HG03280 (cell line): ENCODE results near the gene RALGAPB.
"Not testable (repeated sequence)": the region's sequence is repeated elsewhere in the genome, so short reads cannot be mapped to it uniquely, and the experiment has no call there.

Source experiments
- ATAC-seq: cut with Tn5 transposase; IDR thresholded peaks from one replicate; pipeline ENCODE4 v1.9.1; 2021; ENCODE audit warnings: mild to moderate bottlenecking, moderate library complexity; ENCODE audit not compliant: unreplicated experiment

RALGAPB gene

DNA sequence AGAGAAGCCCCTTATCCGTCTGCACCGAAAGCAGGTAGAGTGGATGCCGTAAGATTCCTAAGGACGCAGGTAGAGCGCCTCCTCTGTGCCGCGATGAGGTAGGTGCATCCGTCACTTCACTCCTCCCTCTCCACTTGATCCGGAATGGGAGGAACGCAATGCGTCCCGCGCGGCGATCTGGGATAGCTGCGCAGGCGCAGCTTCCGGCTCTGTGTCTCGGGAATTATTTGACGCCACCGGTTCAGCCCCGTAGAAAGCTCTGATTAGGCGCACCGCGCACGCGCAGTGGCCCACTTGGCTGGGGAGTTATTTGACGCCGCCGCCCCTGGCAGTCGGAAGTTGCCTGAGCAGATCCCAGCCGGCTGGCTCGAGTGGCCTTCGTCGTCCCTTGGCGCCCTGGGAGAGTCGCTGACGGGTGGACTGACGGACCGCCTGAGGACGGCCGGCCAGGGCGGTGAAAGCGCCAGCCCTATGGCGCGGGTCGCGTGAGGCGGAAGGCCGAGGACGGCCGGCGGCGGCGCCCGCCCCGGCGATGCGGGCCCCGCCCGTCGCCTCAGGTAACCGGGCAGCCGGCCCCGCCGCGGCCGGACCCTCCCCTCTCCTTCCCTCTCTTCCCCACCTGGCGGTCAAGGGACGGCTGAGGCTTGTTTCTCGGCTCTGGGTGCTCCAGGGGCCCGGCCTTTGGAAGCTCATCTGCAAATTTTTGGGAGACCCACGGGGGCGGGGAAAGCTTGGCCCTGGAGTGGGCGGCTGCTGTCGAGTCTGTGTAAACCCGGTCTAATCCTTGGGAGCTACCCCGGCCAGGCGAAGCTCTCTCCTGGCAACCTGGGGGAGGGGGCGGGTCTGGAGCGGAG lies at the start of gene RALGAPB:
Gene RALGAPB, plus strand, starts transcription at position 331 of the 854 bp plus-strand sequence. CDS start 15,590 bp downstream, outside the sequence.
- ATAC-seq, result peak; percentile 87

DNA sequence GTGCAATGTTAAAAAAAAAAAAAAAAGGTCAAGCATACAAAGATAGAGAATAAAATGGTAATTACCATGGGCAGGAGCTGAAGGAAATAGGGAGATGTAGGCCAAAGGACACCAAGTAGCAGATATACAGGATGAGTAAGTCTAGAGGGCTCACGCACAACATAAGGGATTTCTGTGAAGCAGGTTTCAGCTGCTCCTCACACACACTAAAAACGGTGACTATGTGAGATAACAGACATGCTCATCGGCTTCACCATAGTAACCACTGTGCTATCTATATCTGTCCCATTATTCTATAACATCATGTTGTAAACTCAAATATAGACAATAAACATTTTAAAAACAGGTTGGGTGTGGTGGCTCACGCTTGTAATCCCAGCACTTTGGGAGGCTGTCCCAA lies 49.1 kb upstream of the RALGAPB start:
- ATAC-seq, result no peak

DNA sequence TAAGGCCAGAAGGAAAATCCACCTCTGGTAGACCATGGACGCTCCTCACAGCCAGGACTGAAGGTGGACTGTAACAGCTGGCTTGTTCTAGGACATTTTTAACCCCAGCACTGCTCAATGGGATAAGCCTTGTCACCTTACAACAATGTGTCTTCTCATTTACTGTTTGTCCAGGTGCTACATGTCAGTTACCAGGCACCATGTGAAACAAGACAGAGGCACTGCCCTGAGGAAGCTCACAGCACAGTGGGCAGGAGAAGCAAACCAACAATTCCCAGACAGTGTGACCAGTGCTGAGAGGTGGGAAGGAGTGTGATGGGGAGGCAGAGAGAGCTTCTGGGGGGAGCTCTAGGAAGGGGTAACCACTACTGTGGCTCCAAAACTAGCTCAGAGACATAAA lies 48.2 kb upstream of the RALGAPB start:
- no peak for ATAC-seq

DNA sequence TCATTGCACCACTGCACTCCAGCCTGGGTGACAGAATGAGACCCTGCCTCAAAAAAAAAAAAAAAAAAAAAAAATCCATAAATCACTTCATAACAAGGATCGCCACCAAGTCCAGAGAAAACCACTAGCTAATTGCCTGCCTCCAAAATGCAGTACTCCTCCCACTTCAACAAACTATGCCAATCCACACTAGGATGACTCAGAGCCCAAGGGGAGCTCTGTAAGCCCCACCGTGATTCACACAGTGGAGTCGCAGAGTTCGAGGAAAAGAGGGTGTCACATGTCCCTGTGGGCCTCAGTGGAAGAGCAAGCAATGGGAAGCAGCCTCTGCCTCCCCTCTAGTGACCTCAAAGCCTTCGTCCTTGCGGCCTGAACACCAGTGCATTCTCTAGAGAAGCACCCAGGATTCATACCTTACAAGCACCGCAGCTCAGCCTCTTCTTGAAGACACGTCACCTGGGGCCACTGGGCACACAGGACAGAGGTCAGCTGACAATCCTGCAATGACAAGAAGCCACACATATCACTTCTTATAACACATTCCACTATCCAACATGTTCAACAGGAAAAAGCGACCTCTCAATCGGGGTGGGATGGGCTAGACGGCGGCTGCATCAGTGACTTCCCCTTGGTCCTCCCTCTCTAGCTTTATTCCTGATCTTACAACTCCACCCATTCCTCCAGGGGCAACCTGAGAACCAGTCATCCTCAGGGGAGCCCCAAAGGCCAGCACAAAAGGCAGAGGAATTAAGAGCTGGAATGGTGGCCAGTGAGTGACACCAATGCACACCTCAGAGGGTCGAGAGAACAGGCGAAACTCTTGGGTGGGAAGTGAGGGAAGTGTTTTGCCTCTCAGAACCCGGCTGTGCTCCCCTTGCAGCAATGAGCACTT lies 46.4 kb upstream of the RALGAPB start:
- ATAC-seq, result no peak

- ATAC-seq, result no peak
These were observed 45.0 kb upstream of the RALGAPB start for GRCh38 chr20:38427655-38428023.

DNA sequence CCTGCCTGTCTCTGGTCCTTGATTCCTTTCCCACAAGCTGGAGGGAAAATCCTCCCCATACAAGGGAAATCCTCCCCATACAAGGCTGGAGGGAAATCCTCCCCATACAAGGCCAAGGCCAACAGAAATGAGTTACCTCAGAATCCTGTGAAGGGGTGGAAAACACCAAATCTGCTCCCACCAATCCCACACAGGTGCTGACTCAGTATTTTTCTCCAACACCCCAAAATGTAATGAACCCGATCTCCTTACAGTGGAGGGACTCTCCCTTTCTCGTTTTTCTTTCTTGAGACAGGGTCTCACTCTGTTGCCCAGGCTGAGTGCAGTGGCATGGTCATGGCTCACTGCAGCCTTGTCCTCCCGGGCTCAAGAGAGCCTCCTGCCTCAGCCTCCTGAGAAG lies 43.8 kb upstream of the RALGAPB start:
- ATAC-seq, result no peak

DNA sequence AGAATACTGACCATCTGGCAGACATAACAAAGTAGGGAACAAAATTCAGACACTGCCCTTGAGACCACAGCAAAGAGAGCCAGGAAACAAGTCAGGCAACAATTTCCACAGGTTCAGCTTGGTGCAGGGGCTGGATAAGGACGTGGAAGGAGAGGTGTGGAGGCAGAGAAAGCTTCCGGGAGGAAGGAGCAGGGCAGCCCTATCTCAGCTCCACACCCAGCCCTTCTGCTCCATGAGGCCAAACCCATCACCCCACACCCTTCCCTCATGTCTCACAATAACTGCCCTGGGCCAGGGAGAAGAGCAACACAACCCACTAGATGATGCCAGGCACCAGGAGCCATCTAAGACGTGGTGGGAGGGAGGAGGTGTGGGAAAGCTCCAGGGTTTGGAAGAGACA lies 43.3 kb upstream of the RALGAPB start:
- no peak for ATAC-seq

GRCh38 chr20:38430679-38431325 lies 41.8 kb upstream of the RALGAPB start:
- no peak for ATAC-seq

GRCh38 chr20:38432292-38432691 lies 40.4 kb upstream of the RALGAPB start:
- no peak for ATAC-seq

DNA sequence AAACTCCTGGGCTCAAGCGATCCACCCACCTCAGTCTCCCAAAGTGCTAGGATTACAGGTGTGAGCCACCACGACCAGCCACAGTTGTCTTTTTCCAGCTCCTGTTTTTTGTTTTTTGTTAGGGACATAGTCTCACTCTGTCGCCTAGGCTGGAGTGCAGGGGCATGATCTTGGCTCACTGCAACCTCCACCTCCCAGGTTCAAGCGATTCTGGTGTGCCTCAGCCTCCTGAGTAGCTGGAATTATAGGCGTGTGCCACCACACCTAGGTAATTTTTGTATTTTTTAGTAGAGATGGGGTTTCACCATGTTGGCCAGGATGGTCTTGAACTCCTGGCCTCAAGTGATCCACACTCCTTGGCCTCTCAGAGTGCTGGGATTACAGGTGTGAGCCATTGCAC lies 39.8 kb upstream of the RALGAPB start:
- ATAC-seq, result not testable (repeated sequence)

- no peak for ATAC-seq
These were observed 39.2 kb upstream of the RALGAPB start for GRCh38 chr20:38433304-38433972.

GRCh38 chr20:38434301-38434741 lies 38.3 kb upstream of the RALGAPB start:
- ATAC-seq, result no peak

DNA sequence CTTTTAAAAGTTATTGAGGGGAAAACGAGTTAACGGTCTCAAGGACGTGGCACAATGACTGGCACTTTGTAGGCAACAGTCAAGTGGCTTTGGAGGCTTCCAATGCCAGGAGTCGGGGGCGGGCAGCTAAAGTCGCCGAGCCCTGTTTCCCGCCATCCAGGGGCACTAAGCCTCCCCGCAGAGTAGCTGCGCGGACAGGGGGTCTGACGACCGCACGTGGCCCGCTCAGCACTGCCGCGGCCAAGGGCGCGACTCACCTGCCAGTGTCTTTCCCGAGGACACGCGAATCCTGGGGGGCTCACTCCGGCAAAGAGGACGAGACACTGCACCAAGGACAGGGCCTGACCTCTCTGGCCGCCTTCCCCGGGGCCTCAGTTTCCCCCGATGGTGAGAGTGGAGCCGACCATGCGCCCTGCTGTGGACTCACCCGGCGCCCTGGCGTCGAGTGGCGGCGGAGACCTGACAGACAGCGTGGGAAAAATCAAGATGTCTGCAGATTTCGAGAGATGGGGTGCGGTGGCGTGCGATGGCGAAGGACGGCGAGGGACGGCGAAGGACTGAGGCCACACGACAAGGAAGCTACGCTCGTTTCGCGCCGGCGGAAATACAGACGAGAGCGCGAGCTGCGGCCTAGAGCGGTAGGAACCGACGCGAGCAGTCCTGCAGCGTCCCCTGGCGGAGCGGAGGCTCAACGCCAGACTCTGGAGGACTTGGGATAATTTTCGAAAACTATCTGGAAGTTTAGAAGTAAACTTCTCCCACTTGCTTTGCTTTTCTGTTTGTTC lies 37.7 kb upstream of the RALGAPB start, which contains the start of gene SNHG17:
Gene SNHG17, minus strand, starts transcription at position 559 of the 785 bp plus-strand sequence.
- peak; percentile 64 for ATAC-seq

DNA sequence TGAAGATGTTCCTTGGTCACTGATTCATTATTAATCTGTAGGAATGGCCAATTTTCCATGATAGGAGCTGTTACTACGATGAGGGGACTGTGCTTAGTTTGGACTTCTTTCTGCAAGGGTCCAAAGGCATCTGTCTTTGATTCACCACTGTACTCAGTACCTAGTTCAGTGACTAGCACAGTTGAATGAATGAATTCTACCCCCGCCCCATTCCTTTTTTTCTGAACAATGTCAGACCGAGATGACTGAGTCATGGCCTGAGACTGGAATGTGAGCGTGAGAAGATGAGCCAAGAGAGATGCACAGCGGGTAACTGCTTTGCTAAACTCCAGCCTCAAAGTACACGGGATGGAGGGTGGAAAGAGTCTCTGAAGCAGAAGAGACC lies 37.1 kb upstream of the RALGAPB start:
- no peak for ATAC-seq

GRCh38 chr20:38437796-38438195 lies 34.8 kb upstream of the RALGAPB start:
- no peak for ATAC-seq

DNA sequence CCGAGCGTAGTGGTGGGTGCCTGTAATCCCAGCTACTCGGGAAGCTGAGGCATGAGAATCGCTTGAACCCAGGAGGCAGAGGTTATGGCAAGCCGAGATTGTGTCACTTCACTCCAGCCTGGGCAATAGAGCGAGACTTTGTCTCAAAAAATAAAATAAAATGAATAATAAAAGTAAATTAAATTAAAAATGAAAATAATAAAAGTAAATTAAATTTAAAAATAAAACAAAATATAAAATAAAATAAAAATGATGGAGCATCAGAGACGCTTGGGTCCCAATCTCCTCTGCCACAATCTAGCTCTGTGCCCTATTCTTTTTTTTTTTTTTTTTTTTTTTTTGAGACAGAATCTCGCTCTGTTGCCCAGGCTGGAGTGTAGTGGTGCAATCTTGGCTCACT lies 31.5 kb upstream of the RALGAPB start:
- not testable (repeated sequence) for ATAC-seq

- ATAC-seq, result no peak
These were observed 30.7 kb upstream of the RALGAPB start for GRCh38 chr20:38441916-38442315.

GRCh38 chr20:38445381-38445796 lies 27.3 kb upstream of the RALGAPB start:
- ATAC-seq, result no peak

DNA sequence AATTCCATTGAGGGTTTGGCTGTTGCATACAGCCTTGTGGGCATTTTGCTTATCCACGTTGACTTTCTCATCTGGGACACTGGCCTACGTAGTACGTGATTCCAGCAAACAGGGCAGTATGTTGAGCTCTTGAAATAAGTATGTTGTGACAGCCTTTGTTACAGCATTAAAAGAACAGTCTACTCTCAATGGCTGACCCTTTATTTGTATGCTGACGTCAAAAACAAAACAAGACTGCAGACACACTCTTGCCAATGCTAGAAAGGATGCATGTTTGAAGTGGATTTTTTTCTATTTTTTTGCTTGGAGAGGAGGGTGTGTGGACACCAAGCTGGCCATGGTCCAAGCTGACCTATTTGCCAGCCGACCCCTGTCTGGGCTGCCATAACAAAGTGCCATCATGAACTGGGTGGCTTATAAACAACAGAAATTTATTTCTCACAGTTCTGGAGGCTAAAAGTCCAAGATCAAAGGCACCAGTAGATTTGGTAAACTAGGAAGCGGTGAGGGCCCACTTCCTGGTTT lies 26.7 kb upstream of the RALGAPB start:
- no peak for ATAC-seq
